ENCODE data around the gene STARD3.

DNA sequence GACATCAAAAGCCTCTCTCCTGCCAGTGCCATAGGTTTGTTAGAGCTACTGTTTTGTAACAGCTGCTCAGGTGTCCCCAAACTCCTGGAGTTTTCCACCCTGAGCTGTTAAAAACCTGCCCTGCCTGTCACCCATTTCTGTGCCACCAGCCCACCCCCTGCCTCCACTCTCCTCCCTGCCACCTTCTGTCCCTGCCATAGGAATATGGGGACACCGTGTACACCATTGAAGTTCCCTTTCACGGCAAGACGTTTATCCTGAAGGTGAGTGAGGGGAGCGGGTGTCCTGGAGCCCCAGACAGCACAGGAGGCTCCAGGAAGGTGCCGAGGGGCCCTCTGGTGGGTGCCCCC, 23.0 kb downstream of the STARD3 start:
- TF ChIP-seq, protein P1, sequence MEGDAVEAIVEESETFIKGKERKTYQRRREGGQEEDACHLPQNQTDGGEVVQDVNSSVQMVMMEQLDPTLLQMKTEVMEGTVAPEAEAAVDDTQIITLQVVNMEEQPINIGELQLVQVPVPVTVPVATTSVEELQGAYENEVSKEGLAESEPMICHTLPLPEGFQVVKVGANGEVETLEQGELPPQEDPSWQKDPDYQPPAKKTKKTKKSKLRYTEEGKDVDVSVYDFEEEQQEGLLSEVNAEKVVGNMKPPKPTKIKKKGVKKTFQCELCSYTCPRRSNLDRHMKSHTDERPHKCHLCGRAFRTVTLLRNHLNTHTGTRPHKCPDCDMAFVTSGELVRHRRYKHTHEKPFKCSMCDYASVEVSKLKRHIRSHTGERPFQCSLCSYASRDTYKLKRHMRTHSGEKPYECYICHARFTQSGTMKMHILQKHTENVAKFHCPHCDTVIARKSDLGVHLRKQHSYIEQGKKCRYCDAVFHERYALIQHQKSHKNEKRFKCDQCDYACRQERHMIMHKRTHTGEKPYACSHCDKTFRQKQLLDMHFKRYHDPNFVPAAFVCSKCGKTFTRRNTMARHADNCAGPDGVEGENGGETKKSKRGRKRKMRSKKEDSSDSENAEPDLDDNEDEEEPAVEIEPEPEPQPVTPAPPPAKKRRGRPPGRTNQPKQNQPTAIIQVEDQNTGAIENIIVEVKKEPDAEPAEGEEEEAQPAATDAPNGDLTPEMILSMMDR (IDR thresholded peaks at IDR 0.05) = no peak
- TF ChIP-seq POLR2A (IDR thresholded peaks at IDR 0.05) = no peak
